VCaP (cell line): ENCODE results near the gene STAT5A.
A peak's percentile ranks its signal among the peaks of the same experiment; 100 is the strongest.

Source experiments
- H3K27ac ChIP-seq: fragments of 450-650 bp; 2 replicates; pipeline ENCODE4 v1.5.1; 2017
- TF ChIP-seq, protein P1 (sequence below): fragments of 450-650 bp; conservative IDR thresholded peaks from 2 replicates; pipeline ENCODE4 v1.5.1; 2017; ENCODE audit warnings: mild to moderate bottlenecking, moderate library complexity

The STAT5A gene

DNA sequence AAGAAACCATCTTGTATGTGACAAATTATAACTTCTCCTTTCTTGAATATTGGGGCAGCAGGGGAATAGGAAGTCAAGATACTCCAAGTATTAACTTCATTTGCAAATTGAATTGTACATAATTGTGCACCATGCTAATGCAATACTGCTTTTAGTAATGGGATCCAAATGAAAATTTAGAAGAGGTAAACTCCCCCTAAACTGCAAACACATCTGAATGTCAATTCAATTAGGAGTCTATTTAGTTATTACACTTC is 16.6 kb upstream of the STAT5A start:
- TF ChIP-seq, protein P1, sequence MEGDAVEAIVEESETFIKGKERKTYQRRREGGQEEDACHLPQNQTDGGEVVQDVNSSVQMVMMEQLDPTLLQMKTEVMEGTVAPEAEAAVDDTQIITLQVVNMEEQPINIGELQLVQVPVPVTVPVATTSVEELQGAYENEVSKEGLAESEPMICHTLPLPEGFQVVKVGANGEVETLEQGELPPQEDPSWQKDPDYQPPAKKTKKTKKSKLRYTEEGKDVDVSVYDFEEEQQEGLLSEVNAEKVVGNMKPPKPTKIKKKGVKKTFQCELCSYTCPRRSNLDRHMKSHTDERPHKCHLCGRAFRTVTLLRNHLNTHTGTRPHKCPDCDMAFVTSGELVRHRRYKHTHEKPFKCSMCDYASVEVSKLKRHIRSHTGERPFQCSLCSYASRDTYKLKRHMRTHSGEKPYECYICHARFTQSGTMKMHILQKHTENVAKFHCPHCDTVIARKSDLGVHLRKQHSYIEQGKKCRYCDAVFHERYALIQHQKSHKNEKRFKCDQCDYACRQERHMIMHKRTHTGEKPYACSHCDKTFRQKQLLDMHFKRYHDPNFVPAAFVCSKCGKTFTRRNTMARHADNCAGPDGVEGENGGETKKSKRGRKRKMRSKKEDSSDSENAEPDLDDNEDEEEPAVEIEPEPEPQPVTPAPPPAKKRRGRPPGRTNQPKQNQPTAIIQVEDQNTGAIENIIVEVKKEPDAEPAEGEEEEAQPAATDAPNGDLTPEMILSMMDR, result no peak
- no peak overlapping the region for H3K27ac ChIP-seq

DNA sequence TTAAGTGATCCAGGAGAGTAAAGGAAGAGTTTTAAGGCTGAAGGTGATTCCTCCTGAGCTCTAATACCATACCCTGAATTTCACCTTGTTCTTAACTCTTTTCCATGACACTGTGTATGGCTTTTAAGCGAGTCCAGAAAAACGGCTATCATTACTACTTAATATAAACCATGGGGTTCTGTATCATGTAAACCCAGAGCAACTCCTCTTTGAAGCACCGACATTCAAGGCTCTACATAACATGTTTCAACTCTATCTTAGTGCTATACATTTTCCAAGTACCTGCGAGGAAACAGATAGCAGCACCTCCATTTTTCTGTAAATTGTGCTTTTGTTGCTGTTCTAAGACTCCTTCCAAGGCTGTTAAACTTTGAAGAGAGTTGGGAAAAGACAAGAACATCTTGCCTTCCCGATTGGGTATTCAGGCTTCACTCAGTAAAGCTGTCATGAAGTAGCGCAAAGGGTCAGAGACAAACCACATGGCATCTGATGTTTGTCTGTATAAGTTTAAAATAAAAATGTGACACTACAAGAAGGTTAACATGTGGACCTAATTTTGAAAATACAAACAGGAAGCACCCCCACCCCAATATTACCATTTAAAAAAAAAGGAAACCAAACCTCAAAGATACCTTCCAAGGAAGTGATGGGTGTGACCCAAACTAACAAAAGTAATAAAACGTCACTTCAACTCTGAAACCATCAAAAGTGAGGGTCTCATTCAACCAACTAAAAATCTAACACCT is 16.0 kb upstream of the STAT5A start:
- H3K27ac ChIP-seq, result no peak overlapping the region

DNA sequence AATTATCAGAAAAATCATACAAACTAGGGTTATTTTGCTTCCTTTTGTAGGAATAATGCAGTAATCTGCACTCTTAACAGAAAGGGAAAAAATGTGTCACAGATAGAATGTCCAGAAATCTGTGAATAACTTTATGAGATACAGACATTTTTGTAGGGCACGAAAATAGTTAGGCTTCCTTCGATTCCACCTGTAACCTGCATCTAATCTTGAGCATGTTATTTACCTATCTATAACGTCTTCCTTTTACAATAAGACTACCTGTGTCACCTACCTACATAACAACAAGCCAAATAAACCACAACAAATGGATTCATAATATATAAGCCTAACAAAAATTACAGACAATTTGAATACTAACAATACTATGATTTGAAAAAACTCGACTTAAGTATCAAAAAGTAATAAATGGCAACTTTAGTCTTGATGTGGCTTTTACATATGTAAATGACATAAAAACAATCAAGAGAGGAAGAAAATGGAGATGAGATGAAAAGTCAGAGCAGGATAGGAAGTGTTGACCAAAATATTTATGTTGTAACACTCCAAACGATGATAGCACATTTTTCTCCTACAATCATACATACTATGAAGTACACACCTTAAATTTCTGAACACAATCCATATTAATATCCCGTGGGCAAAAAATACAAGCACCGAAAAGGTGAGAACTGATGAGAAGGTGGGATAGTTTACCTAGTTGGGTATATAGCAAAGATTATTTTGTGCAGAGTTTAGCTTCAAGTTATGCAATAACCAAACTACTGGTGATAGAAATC is 14.6 kb upstream of the STAT5A start:
- no peak overlapping the region for H3K27ac ChIP-seq
- TF ChIP-seq, protein P1, result no peak

More for the DNA sequence above, 16.0 kb upstream of the STAT5A start:
- TF ChIP-seq, protein P1, result no peak

DNA sequence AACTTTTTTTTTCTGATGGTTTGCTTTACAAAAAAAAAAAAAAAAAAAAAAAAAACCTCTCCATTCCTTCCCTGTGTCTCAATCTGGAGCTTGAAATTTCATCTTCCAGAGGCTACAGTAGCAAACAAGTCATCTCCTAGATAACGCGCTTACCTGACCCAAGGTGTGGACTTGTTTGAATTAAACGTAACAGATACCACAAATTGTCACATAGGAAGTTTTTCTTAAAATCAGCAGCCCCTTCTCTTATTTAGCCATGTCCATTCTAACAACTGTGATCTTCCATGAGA is 14.1 kb upstream of the STAT5A start:
- TF ChIP-seq, protein P1, result no peak
- no peak overlapping the region for H3K27ac ChIP-seq

DNA sequence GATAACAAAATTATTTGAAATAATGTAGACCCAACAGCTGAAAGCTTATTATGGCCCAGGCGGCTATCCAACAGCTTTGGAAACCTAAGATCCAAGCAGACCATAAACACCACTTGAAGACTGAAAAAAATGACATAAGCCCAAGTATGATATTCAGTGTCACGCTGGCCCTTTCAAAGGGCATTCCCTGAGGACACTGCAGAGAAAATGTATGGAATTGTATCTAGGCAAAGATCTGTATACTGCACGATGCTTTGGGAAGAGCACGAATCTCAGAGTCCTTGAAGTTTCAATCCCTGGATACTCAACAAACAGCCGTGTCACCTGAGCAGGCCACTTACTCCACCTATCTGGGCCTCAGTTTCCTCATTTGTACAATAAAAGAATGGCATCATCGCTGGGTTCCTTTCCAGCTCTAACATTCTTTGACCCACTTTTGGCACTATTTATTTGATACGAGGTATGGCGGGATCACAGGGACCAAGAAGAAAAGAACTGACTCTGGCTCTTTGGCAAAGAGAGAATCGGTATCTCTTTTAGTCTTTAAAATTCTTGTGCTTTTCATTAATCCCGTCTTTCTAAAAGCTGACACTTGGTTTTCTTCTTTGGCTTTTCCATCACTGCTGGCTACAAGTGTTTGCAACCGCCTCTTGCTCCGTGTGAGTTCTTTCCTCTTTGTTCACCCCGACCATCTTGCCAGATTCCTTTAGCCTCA is 13.3 kb upstream of the STAT5A start:
- peak overlapping the region; percentile 77; the same call in 1 of the 2 replicates for H3K27ac ChIP-seq
- TF ChIP-seq, protein P1, result no peak

DNA sequence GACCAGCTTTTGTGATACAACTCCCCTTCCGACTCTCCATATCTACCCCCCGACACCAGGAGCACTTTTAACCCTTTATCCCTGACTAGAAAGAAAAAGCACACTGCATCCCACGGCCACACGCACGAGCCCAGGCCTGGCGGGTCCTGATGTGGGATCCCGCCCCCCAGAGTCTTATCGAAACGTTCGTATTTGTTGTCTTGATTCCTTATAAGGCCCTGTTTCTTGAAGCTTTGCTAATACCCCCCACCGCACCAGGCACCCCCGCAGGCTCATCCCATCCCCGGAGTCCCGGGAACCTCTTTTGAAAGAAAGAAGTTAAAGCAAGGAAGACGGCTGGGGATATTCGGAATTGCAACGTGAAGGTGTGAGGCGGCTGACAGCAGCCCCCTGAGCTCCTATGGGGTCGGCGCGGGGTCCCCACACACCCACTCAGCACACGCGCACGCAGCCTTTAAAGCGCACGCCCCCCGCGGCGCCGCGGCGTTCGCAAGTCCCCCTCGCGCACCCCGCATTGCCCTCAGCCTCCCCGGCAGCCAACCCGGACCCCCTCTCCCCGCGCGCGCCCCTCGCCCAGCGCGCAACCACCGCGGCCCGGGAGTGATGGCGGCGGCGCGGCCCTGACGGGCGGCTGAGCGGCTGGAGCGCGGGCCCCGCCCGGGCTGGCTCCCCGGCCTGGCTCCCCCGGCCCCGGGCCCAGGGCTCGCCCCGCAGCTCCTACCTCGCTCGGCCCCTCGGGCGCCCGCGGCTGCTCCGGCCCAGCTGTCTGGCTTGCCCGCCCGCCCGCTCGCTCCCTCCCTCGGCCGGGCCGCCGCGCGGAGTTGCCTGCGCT is 12.6 kb upstream of the STAT5A start:
- TF ChIP-seq, protein P1, result no peak
- peak overlapping the region; percentile 77 for H3K27ac ChIP-seq

DNA sequence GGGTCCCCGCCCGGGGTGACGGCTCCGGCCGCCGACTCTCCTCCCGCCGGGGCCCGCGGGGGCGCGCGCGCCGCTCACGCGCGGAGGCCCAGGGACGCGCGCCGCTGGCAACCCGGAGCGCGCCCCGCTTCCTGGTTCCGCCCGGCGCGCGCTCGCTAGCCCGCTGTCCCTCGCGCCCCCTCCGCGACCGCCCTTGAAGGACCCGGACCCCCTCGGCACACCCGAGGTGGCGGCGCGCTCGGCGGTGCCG is 12.0 kb upstream of the STAT5A start, which contains the start of gene STAT5B:
STAT5B (minus strand) TSS at position 33 of the 250 bp plus-strand sequence. CDS start 44,264 bp downstream, outside the sequence.
- TF ChIP-seq, protein P1, result no peak
- peak within 1 kb of the TSS; percentile 77 for H3K27ac ChIP-seq
